Activated B cell treated with CpG ODN at 0.5 μM for 24 hours (primary cell): ENCODE measurements around the gene WFDC6. TPM values are rescaled to one million over a fixed set of nuclear protein-coding genes. Genes with fewer than 3 reads are reported as not detected.

Experiments used
- ATAC-seq: fragments of 200-7000 bp; cut with Tn5 transposase; one replicate; pipeline ENCODE4 v1.10.0; 2021; ENCODE audit warnings: low read depth, mild to moderate bottlenecking, moderate library complexity
- CTCF ChIA-PET: fragments of 350-600 bp; sonication (Branson Sonifier 250); formaldehyde crosslinking; loops from one replicate; lab custom pipeline; 2021; ENCODE audit warnings: antibody characterized with exemption; lab: Charles Lee
- POLR2A ChIA-PET: fragments of 350-600 bp; sonication (Branson Sonifier 250); formaldehyde crosslinking; loops from one replicate; lab custom pipeline; 2021; ENCODE audit warnings: antibody characterized with exemption; lab: Charles Lee
- DNase-seq: peaks from one replicate; pipeline ENCODE4 v3.0.0; 2022
- H3K27ac Mint-ChIP-seq: one replicate; pipeline ENCODE4 v1.8.0; 2020; ENCODE audit warnings: mixed read lengths
- H3K27me3 Mint-ChIP-seq: one replicate; pipeline ENCODE4 v1.8.0; 2021; ENCODE audit warnings: mixed read lengths
- H3K36me3 Mint-ChIP-seq: one replicate; pipeline ENCODE4 v1.8.0; 2021; ENCODE audit warnings: low read depth, mixed read lengths
- H3K4me1 Mint-ChIP-seq: one replicate; pipeline ENCODE4 v1.8.0; 2021; ENCODE audit warnings: mixed read lengths
- H3K4me3 Mint-ChIP-seq: one replicate; pipeline ENCODE4 v1.8.0; 2020; ENCODE audit warnings: mild to moderate bottlenecking, mixed read lengths
- H3K9me3 Mint-ChIP-seq: one replicate; pipeline ENCODE4 v1.8.0; 2020; ENCODE audit warnings: mixed read lengths
- CTCF ChIP-seq: fragments of 200-600 bp; IDR thresholded peaks from one replicate; pipeline ENCODE4 v1.8.0; 2022; ENCODE audit warnings: antibody characterized with exemption, mild to moderate bottlenecking
- intact Hi-C: fragments of 100-400 bp; cut with micrococcal nuclease; formaldehyde crosslinking; loops from one replicate; pipeline ENCODE4 v1.15.1; 2024
- total RNA-seq: library from RNA; stranded (reverse); gene quantifications from 2 replicates; pipeline ENCODE4 v1.2.3, GENCODE V29; 2022

The WFDC6 gene
- total RNA-seq, 1 donor from 2014 or later = not detected

GRCh38 chr20:45500022-45500421 is 39.3 kb downstream of the WFDC6 start:
- Mint-ChIP-seq H3K9me3 (no peaks in the 10 kb centered on the region), H3K27ac (no peak overlapping the region), H3K36me3 (no peaks in the 10 kb centered on the region), H3K4me1 (no peaks in the 10 kb centered on the region), H3K4me3 (no peak overlapping the region), H3K27me3 (peaks cover 41% of the 10 kb centered on the region)
- POLR2A ChIA-PET = no interaction called here
- intact Hi-C loops = no loop called here
- no peak for DNase-seq
- CTCF ChIA-PET = no interaction called here
- TF ChIP-seq CTCF = no peak
- no peak for ATAC-seq

- H3K27ac Mint-ChIP-seq = no peak overlapping the region
- ChIA-PET CTCF (no interaction called here), POLR2A (no interaction called here)
- ATAC-seq (no peak), DNase-seq (no peak)
- no peaks in the 10 kb centered on the region for H3K9me3 Mint-ChIP-seq
- H3K36me3 Mint-ChIP-seq = no peaks in the 10 kb centered on the region
- intact Hi-C loops = no loop called here
- H3K27me3 Mint-ChIP-seq = peaks cover 38% of the 10 kb centered on the region
- TF ChIP-seq CTCF = no peak
- no peak overlapping the region for H3K4me3 Mint-ChIP-seq
- no peaks in the 10 kb centered on the region for H3K4me1 Mint-ChIP-seq
Measured at GRCh38 chr20:45497971-45498494, 41.2 kb downstream of the WFDC6 start.

GRCh38 chr20:45496166-45496565 is 43.1 kb downstream of the WFDC6 start:
- CTCF ChIA-PET = no interaction called here
- Mint-ChIP-seq H3K27ac (no peak overlapping the region), H3K4me1 (no peaks in the 10 kb centered on the region), H3K4me3 (no peak overlapping the region), H3K9me3 (no peaks in the 10 kb centered on the region), H3K27me3 (peaks cover 34% of the 10 kb centered on the region), H3K36me3 (no peaks in the 10 kb centered on the region)
- ATAC-seq (no peak), DNase-seq (no peak)
- TF ChIP-seq CTCF = no peak
- intact Hi-C loops = no loop called here
- POLR2A ChIA-PET = no interaction called here

- Mint-ChIP-seq H3K4me3 (no peak overlapping the region), H3K4me1 (no peaks in the 10 kb centered on the region), H3K27ac (no peak overlapping the region), H3K9me3 (no peaks in the 10 kb centered on the region), H3K27me3 (peaks cover 32% of the 10 kb centered on the region), H3K36me3 (no peaks in the 10 kb centered on the region)
- ChIA-PET CTCF (no interaction called here), POLR2A (no interaction called here)
- intact Hi-C loops = no loop called here
- no peak for TF ChIP-seq CTCF
- no peak for DNase-seq
- no peak for ATAC-seq
Measured at GRCh38 chr20:45495501-45495941, 43.8 kb downstream of the WFDC6 start.

GRCh38 chr20:45489083-45489531 is 50.2 kb downstream of the WFDC6 start:
- intact Hi-C loops = no loop called here
- H3K36me3 Mint-ChIP-seq = no peaks in the 10 kb centered on the region
- H3K27me3 Mint-ChIP-seq = peaks cover 28% of the 10 kb centered on the region
- H3K27ac Mint-ChIP-seq = no peak overlapping the region
- no peak overlapping the region for H3K4me3 Mint-ChIP-seq
- POLR2A ChIA-PET = no interaction called here
- H3K9me3 Mint-ChIP-seq = no peaks in the 10 kb centered on the region
- CTCF ChIA-PET = no interaction called here
- no peak for TF ChIP-seq CTCF
- ATAC-seq = no peak
- DNase-seq = no peak
- no peaks in the 10 kb centered on the region for H3K4me1 Mint-ChIP-seq
